Neuron (in vitro differentiated cells): ENCODE measurements around the gene RREB1.

Experiments used
- H2AFZ ChIP-seq: one replicate; pipeline ENCODE4 v1.6.1; 2013; ENCODE audit warnings: low read depth, mild to moderate bottlenecking, inconsistent platforms, low read length, moderate library complexity
- H3K27me3 ChIP-seq: one replicate; pipeline ENCODE4 v1.6.1; 2013; ENCODE audit warnings: low read length; ENCODE audit not compliant: insufficient read depth
- H3K36me3 ChIP-seq: one replicate; pipeline ENCODE4 v1.6.1; 2013; ENCODE audit warnings: low read length; ENCODE audit not compliant: insufficient read depth
- H3K4me1 ChIP-seq: one replicate; pipeline ENCODE4 v1.6.1; 2013; ENCODE audit warnings: low read length; ENCODE audit not compliant: insufficient read depth
- H3K4me3 ChIP-seq: 2 replicates; pipeline ENCODE4 v1.5.1; 2013; ENCODE audit warnings: mild to moderate bottlenecking, low read length, moderate library complexity
- H3K9me3 ChIP-seq: one replicate; pipeline ENCODE4 v1.6.1; 2013; ENCODE audit warnings: low read length

RREB1 gene

DNA sequence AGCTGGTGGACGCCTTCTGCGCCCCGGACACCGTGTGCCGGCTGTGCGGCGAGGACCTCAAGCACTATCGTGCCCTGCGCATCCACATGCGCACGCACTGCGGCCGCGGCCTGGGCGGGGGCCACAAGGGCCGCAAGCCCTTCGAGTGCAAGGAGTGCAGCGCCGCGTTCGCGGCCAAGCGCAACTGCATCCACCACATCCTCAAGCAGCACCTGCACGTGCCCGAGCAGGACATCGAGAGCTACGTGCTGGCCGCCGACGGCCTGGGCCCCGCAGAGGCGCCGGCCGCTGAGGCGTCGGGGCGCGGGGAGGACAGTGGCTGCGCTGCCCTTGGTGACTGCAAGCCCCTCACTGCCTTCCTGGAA lies 122.5 kb downstream of the RREB1 start:
- Histone ChIP-seq H3K4me3 (no peak overlapping the region), H2AFZ (no peak overlapping the region), H3K9me3 (no peaks in the 10 kb centered on the region), H3K27me3 (no peaks in the 10 kb centered on the region), H3K36me3 (peaks cover 65% of the 10 kb centered on the region), H3K4me1 (no peaks in the 10 kb centered on the region)

DNA sequence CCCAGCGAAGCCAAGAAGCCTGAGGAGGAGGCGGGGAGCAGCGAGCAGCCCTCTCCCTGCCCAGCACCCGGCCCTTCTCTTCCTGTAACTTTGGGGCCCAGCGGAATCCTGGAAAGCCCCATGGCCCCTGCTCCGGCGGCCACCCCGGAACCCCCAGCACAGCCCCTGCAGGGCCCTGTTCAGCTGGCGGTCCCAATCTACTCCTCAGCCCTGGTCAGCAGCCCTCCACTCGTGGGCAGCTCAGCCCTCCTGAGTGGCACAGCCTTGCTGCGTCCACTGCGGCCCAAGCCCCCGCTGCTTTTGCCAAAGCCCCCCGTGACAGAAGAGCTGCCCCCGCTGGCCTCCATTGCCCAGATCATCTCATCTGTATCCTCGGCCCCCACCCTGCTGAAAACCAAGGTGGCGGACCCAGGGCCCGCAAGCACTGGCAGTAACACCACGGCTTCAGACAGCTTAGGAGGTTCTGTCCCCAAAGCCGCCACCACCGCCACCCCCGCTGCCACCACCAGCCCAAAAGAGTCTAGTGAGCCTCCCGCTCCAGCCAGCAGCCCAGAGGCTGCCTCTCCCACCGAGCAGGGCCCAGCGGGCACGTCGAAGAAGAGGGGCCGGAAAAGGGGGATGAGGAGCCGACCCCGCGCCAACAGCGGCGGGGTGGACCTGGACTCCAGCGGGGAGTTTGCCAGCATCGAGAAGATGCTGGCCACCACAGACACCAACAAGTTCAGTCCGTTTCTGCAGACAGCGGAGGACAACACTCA lies 123.4 kb downstream of the RREB1 start:
- Histone ChIP-seq H3K9me3 (no peaks in the 10 kb centered on the region), H3K36me3 (peaks cover 65% of the 10 kb centered on the region), H3K4me3 (no peak overlapping the region), H2AFZ (no peak overlapping the region), H3K4me1 (no peaks in the 10 kb centered on the region), H3K27me3 (no peaks in the 10 kb centered on the region)

- H3K4me3 ChIP-seq, result no peak overlapping the region
- H3K36me3 ChIP-seq, result peaks cover 58% of the 10 kb centered on the region
- no peaks in the 10 kb centered on the region for H3K9me3 ChIP-seq
These were observed 124.6 kb downstream of the RREB1 start for GRCh38 chr6:7232351-7232750.

DNA sequence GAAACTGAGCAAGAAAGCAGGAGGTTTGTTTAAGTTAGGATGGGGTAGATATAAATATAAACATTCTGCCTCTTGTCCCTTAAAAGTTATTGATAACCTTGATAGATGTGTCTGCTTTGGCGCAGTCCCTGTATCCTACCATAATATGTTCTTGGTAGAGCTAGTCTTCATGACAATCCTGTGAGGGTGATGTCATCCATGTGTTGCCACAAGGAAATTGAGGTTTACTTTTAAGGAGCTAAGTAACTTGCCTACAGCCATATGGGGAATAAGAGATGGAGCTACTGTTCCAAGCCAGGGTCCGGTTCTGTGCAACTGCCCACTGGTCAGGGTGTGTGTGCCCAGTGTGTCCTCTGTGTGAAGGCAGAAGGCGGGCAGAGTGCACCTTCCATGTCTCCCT lies 126.8 kb downstream of the RREB1 start:
- Histone ChIP-seq H3K9me3 (no peaks in the 10 kb centered on the region), H3K27me3 (no peaks in the 10 kb centered on the region), H2AFZ (no peak overlapping the region), H3K4me3 (no peak overlapping the region), H3K36me3 (peaks cover 47% of the 10 kb centered on the region), H3K4me1 (no peaks in the 10 kb centered on the region)

More at GRCh38 chr6:7232351-7232750, 124.6 kb downstream of the RREB1 start:
- Histone ChIP-seq H2AFZ (no peak overlapping the region), H3K27me3 (no peaks in the 10 kb centered on the region), H3K4me1 (no peaks in the 10 kb centered on the region)

DNA sequence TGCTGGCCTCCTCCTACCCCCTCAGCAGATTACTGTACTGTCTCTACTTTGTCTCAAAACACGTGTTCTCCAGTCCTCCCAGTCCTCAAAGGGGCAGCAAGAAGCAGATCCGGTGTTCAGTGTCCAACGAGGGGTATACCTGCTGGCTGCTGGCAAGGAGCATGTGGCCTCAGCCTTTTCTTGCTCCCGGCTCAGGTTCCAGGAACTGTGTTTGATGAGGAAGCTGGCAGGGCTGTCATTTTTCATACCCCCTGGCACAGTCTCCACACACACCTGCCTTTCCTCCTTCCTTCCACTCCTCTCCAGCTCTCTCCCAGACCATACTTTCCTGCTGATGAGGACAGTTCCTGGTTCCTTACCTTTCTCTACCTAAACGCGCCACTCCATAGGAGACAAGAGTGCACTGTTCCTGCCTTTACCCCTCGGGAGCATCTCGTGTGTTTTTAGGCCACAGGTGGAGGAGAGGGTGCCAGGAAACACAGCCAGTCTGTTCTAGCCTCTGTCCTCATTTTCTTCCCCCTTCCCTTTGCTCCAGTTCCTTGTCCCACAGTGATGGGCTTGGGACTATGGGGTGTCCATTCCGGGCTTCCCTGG lies 128.0 kb downstream of the RREB1 start:
- Histone ChIP-seq H3K4me1 (no peaks in the 10 kb centered on the region), H3K9me3 (no peaks in the 10 kb centered on the region), H2AFZ (no peak overlapping the region), H3K36me3 (peaks cover 37% of the 10 kb centered on the region), H3K27me3 (no peaks in the 10 kb centered on the region), H3K4me3 (no peak overlapping the region)

DNA sequence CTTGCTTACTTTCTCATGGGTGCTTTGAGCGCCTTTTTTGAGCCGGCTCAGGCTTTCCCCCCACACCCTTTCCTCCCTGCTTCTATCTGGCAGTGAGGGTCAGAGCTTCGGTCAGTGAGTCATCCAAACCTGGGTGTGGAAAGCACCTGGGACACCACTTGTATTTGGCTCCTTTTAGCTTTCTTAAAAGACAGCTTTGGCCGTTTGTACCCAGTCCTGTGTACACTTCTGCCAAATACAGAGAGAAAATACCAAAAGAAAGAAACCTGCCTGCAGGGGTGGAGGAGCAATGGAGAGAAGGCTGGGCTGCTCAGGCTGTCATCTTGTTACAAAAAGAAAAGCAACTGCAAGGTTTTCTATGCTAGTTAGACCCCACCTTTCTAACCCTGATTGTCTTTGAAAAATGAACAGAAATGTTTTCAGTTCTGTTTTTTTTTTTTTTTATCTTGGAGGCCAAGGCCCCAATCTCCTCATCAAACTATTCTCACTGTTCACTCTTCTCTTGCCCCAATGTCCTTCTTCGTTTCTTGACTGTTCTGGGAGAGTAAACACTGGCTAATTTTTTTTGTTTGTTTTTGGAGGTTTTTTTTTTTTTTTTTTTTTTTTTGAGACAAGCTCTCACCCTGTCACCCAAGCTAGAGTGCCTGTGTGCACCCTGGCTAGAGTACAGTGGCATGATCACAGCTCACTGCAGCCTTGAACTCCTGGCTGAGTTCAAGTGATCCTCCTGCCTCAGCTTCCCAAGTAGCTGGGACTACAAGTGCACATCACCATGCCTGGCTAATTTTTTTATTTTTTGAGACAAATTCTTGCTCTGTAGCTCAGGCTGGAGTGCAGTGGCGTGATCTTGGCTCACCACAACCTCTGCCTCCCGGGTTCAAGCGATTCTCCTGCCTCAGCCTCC lies 128.8 kb downstream of the RREB1 start:
- Histone ChIP-seq H2AFZ (no peak overlapping the region), H3K4me3 (no peak overlapping the region), H3K9me3 (no peaks in the 10 kb centered on the region), H3K27me3 (no peaks in the 10 kb centered on the region), H3K36me3 (peaks cover 30% of the 10 kb centered on the region), H3K4me1 (peaks cover 1% of the 10 kb centered on the region)

DNA sequence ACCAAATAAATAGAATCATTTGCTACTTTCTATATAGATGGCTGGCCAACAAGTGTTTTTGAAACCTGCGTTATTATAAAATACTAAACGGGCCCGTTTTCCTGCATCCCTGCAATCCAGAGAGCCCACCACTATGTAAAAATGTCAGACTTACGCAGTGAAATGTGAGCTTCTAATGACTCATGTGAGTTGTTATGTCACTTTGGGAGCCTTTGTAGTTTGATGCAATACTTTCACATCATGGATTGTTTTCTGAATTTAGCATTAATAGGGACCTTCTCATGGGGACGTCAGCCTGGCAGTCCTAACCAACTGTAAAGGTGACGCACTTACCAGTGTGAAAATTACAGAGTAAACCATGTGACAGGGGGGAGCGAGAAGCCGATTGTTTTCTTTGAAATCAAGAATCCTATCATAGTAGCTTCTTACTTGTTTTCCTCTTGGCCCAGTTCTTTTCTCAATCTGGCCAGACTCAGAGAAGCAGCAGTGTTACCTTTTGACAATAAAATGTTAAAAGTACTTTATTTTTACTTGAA lies 130.0 kb downstream of the RREB1 start:
- H3K9me3 ChIP-seq, result no peaks in the 10 kb centered on the region
- H3K36me3 ChIP-seq, result peaks cover 20% of the 10 kb centered on the region
- H3K27me3 ChIP-seq, result no peaks in the 10 kb centered on the region
- H3K4me3 ChIP-seq, result no peak overlapping the region
- peaks cover 10% of the 10 kb centered on the region for H3K4me1 ChIP-seq
- H2AFZ ChIP-seq, result no peak overlapping the region

- Histone ChIP-seq H3K27me3 (no peaks in the 10 kb centered on the region), H2AFZ (no peak overlapping the region), H3K4me1 (peaks cover 15% of the 10 kb centered on the region), H3K36me3 (peaks cover 20% of the 10 kb centered on the region), H3K9me3 (no peaks in the 10 kb centered on the region), H3K4me3 (no peak overlapping the region)
These were observed 130.8 kb downstream of the RREB1 start for GRCh38 chr6:7238526-7238899.

DNA sequence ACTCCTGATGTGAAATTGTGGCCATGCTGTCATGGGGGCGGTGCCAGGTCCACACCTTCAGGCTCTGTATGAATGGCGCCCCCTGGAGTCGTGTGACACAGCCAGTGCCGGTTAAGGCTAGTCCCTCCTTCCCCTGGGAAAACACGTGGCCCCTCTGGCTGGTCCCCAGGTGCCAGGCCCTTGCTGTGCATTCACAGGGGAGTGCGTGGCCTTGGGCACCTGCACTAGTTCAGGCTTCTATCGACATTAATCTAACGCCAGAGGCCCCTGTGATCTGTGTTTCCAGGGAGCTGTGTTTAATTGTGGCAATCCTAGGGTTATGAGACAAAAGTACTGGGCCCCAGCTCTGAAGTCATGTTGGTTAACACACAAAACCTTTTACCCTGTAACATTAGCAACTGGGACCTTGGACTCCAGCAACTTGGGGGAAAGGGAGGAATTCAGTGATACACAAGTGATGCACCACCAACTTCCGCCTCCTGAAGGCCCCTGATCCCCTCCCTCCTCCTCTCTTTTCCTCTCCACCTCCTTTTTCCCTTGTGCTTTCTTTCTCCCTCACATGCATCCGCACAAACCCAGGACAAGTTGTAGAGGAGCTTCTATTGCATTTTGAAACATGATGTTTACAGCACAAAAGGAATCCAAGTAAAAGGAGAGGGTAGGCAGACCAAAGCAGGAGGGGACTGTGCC lies 131.3 kb downstream of the RREB1 start:
- Histone ChIP-seq H3K9me3 (no peaks in the 10 kb centered on the region), H3K36me3 (peaks cover 20% of the 10 kb centered on the region), H3K27me3 (no peaks in the 10 kb centered on the region)

DNA sequence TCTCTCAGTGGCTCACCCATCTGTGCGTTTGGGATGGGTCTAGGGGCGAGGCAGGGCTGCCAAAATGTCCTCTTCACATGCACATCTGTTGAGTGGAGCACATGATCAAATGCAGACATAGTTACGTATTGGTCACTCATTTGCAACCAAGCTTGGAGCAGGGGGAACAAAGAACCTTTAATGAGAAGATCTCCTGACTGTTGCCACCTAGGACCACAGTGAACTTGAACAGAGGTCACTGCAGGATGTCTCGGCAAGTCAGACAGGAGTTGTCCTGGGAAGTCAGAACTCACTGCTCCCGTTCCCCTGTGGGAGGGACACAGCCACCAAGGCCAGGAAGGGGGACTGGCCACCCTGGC lies 131.8 kb downstream of the RREB1 start:
- Histone ChIP-seq H3K9me3 (no peaks in the 10 kb centered on the region), H3K4me1 (peaks cover 15% of the 10 kb centered on the region), H3K36me3 (peaks cover 17% of the 10 kb centered on the region), H3K27me3 (no peaks in the 10 kb centered on the region), H2AFZ (no peak overlapping the region), H3K4me3 (no peak overlapping the region)

More for the DNA sequence above, 131.3 kb downstream of the RREB1 start:
- H2AFZ ChIP-seq, result no peak overlapping the region
- no peak overlapping the region for H3K4me3 ChIP-seq
- peaks cover 15% of the 10 kb centered on the region for H3K4me1 ChIP-seq

DNA sequence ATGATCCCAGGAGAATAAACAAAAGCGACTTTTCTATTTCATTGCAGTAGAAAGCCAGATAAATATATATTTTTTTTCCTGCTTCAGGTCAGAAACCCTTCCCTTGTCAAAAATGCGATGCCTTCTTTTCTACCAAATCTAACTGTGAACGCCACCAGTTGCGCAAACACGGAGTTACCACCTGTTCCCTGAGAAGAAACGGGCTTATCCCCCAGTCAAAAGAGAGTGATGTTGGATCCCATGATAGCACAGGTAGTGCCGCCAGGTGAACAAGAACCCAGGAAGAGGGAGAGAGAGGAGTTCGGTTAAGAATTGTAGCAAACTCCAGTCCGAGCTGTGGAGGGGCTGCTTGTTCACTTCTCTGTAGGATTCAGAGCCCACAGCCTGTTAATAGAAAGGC lies 132.6 kb downstream of the RREB1 start:
- H3K9me3 ChIP-seq, result no peaks in the 10 kb centered on the region
- peaks cover 15% of the 10 kb centered on the region for H3K4me1 ChIP-seq
- no peak overlapping the region for H3K4me3 ChIP-seq
- H3K27me3 ChIP-seq, result no peaks in the 10 kb centered on the region
- peaks cover 11% of the 10 kb centered on the region for H3K36me3 ChIP-seq
- H2AFZ ChIP-seq, result no peak overlapping the region

DNA sequence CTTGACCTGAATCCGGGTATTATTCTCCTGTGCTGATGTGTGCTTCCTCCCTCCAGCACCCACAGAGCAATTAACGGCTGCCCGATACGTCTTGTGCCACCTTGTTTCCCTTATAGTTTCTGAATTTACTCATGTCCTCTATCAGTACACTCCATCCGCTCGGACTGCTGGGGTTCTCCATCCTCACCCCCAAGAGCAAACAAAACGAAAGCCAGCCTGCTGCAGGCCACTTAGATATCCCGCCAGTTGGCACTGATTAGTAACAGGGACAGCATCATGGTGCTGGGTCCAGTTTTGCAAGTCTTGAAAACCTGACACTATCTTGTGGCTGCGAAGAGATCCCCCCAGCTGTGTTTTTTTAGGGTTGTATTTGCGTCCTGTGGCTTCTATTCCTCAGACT lies 133.4 kb downstream of the RREB1 start:
- peaks cover 15% of the 10 kb centered on the region for H3K4me1 ChIP-seq
- H2AFZ ChIP-seq, result no peak overlapping the region
- peaks cover 13% of the 10 kb centered on the region for H3K36me3 ChIP-seq
- H3K27me3 ChIP-seq, result no peaks in the 10 kb centered on the region
- H3K9me3 ChIP-seq, result no peaks in the 10 kb centered on the region
- H3K4me3 ChIP-seq, result no peak overlapping the region
